Left kidney (tissue), 2 donors: ENCODE data around the gene CARD10. TPM values are rescaled to one million over a fixed set of nuclear protein-coding genes. Genes with fewer than 3 reads are reported as not detected.
A peak's percentile ranks its signal among the peaks of the same experiment; 100 is the strongest.
"Not testable (repeated sequence)": the region's sequence is repeated elsewhere in the genome, so short reads cannot be mapped to it uniquely, and the experiment has no call there.

Experiments used
- DNase-seq: peaks from one replicate; pipeline ENCODE4 v3.0.0-alpha.2; 2013
- polyA plus RNA-seq: library from polyadenylated mRNA; unstranded; fragments of 120-200 nt; gene quantifications from one replicate; pipeline ENCODE4 v1.2.1, GENCODE V29; 2013; ENCODE audit not compliant: insufficient read length

The CARD10 gene
- polyA plus RNA-seq, 1 donor: 20.3 TPM

GRCh38 chr22:37468201-37468695, 51.0 kb downstream of the CARD10 start:
- not testable (repeated sequence) for DNase-seq

GRCh38 chr22:37467391-37467955, 51.7 kb downstream of the CARD10 start:
- DNase-seq: no peak

GRCh38 chr22:37464181-37464580, 55.0 kb downstream of the CARD10 start:
- no peak for DNase-seq

- DNase-seq: peak; percentile 74
These were observed 56.2 kb downstream of the CARD10 start for GRCh38 chr22:37462983-37463382.

GRCh38 chr22:37462436-37462835, 56.8 kb downstream of the CARD10 start:
- DNase-seq: no peak

- no peak for DNase-seq
These were observed 57.3 kb downstream of the CARD10 start for GRCh38 chr22:37461961-37462360.

- no peak for DNase-seq
These were observed 58.5 kb downstream of the CARD10 start for GRCh38 chr22:37460684-37461083.

- DNase-seq: no peak
These were observed 60.0 kb downstream of the CARD10 start for GRCh38 chr22:37459206-37459605.

- peak; percentile 59 for DNase-seq
These were observed 61.9 kb downstream of the CARD10 start for GRCh38 chr22:37457093-37457893.

GRCh38 chr22:37456346-37456745, 62.9 kb downstream of the CARD10 start:
- no peak for DNase-seq

- no peak for DNase-seq
These were observed 63.3 kb downstream of the CARD10 start for GRCh38 chr22:37455896-37456295.

- no peak for DNase-seq
These were observed 64.1 kb downstream of the CARD10 start for GRCh38 chr22:37454857-37455686.

GRCh38 chr22:37453696-37454095, 65.5 kb downstream of the CARD10 start:
- DNase-seq: no peak

GRCh38 chr22:37451218-37451617, 68.0 kb downstream of the CARD10 start:
- DNase-seq: no peak

GRCh38 chr22:37449331-37450001, 69.7 kb downstream of the CARD10 start:
- no peak for DNase-seq

GRCh38 chr22:37448516-37449127, 70.6 kb downstream of the CARD10 start:
- no peak for DNase-seq

GRCh38 chr22:37445501-37445900, 73.7 kb downstream of the CARD10 start:
- no peak for DNase-seq

- DNase-seq: no peak
These were observed 75.2 kb downstream of the CARD10 start for GRCh38 chr22:37443977-37444376.

GRCh38 chr22:37443086-37443485, 76.1 kb downstream of the CARD10 start:
- no peak for DNase-seq

GRCh38 chr22:37442537-37442936, 76.7 kb downstream of the CARD10 start:
- DNase-seq: no peak

- DNase-seq: no peak
These were observed 77.1 kb downstream of the CARD10 start for GRCh38 chr22:37442135-37442534.

- no peak for DNase-seq
These were observed 78.3 kb downstream of the CARD10 start for GRCh38 chr22:37440875-37441274.
